Activated naive CD8-positive, alpha-beta T cell treated with anti-CD3 and anti-CD28 coated beads for 36 hours (primary cell): ENCODE data around the gene DCDC2B. TPM values are rescaled to one million over a fixed set of nuclear protein-coding genes. Genes with fewer than 3 reads are reported as not detected.
A peak's percentile ranks its signal among the peaks of the same experiment; 100 is the strongest.

Experiments
- DNase-seq: peaks from one replicate; pipeline ENCODE4 v3.0.0; 2021
- H3K27ac Mint-ChIP-seq: one replicate; pipeline ENCODE4 v1.8.0; 2022; ENCODE audit warnings: mild to moderate bottlenecking, moderate library complexity, mixed read lengths
- H3K27me3 Mint-ChIP-seq: one replicate; pipeline ENCODE4 v1.8.0; 2022; ENCODE audit warnings: mild to moderate bottlenecking, mixed read lengths
- H3K36me3 Mint-ChIP-seq: one replicate; pipeline ENCODE4 v1.8.0; 2021; ENCODE audit warnings: mild to moderate bottlenecking, mixed read lengths
- H3K4me1 Mint-ChIP-seq: one replicate; pipeline ENCODE4 v1.8.0; 2021; ENCODE audit warnings: mixed read lengths
- H3K4me3 Mint-ChIP-seq: one replicate; pipeline ENCODE4 v1.8.0; 2022; ENCODE audit warnings: mild to moderate bottlenecking, moderate library complexity, mixed read lengths
- H3K9me3 Mint-ChIP-seq: one replicate; pipeline ENCODE4 v1.8.0; 2022; ENCODE audit warnings: mixed read lengths
- total RNA-seq, 2 experiments: library from RNA; stranded (reverse); gene quantifications; one replicate each; pipeline ENCODE4 v1.2.3, GENCODE V29; 2021

The DCDC2B gene
- total RNA-seq, 2 experiments from 2014 or later, result not detected

DNA sequence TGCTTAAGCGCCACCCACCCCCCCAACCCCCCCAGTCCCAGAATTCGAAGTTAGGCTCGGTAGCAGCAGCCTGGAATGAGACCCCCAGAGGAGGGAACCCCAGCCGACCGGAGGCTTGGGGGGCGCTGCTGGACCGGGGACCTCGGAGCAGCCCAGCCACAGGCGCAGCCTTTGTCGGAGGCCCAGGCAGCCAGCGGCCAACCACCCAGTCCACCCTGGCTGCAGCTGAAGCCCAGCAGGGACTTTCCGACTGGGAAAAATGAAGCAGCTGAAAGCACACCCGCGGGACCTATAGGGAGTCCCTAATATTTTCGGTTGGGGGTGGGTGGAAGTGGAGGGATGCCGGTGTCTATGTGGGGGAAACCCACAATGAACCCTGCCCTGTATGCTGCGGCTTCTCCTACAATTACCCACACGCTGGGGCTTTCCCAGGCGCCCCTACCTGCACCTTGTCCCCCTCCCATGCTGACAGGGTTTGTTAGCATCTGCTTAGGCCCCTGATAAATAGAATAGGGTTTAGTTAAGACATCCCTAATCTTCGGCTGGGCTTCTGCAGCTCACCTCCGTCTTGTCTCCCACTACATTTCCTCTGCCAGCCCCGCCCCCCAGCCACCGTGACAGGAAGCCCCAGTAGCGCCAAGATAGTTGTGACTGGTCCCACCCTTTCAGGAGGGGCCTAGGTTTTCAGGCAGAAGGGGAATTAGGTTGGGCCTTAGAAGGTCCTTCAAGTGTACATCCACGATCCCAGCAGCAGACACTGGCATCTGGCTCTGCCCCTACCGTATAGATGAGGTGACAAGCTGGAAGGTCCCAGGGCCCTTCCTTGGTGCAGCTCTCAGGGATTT is 7.7 kb upstream of the DCDC2B start:
- peak overlapping the region; percentile 83 for H3K4me3 Mint-ChIP-seq
- H3K4me1 Mint-ChIP-seq, result peaks cover 42% of the 10 kb centered on the region
- peak; percentile 86 for DNase-seq
- no peaks in the 10 kb centered on the region for H3K9me3 Mint-ChIP-seq
- peaks cover 25% of the 10 kb centered on the region for H3K36me3 Mint-ChIP-seq
- H3K27me3 Mint-ChIP-seq, result no peaks in the 10 kb centered on the region
- H3K27ac Mint-ChIP-seq, result peak overlapping the region; percentile 94

DNA sequence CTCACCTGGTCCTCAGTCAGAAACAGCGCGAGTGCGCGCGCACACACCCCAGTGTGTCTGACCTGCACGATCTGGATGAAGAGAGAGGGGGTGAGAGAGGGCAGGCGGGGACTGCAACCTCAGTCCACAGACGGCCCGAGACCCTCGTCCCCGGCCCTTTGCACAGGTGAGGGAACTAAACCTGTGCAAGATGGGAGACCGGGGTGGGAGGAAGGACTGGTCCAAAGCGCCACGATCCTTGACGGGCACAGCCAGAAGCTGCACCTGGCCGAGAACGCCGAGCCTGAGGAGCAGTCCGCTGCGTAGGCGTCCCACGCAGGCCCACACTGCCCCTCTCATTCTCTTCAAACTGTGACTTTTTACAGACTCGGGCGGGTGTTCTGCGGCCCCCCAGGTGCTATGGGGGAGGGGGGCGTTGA is 3.9 kb upstream of the DCDC2B start:
- Mint-ChIP-seq H3K36me3 (peaks cover 19% of the 10 kb centered on the region), H3K4me3 (peak overlapping the region; percentile 92), H3K4me1 (peaks cover 32% of the 10 kb centered on the region), H3K27ac (peak overlapping the region; percentile 63), H3K27me3 (no peaks in the 10 kb centered on the region), H3K9me3 (no peaks in the 10 kb centered on the region)
- no peak for DNase-seq

DNA sequence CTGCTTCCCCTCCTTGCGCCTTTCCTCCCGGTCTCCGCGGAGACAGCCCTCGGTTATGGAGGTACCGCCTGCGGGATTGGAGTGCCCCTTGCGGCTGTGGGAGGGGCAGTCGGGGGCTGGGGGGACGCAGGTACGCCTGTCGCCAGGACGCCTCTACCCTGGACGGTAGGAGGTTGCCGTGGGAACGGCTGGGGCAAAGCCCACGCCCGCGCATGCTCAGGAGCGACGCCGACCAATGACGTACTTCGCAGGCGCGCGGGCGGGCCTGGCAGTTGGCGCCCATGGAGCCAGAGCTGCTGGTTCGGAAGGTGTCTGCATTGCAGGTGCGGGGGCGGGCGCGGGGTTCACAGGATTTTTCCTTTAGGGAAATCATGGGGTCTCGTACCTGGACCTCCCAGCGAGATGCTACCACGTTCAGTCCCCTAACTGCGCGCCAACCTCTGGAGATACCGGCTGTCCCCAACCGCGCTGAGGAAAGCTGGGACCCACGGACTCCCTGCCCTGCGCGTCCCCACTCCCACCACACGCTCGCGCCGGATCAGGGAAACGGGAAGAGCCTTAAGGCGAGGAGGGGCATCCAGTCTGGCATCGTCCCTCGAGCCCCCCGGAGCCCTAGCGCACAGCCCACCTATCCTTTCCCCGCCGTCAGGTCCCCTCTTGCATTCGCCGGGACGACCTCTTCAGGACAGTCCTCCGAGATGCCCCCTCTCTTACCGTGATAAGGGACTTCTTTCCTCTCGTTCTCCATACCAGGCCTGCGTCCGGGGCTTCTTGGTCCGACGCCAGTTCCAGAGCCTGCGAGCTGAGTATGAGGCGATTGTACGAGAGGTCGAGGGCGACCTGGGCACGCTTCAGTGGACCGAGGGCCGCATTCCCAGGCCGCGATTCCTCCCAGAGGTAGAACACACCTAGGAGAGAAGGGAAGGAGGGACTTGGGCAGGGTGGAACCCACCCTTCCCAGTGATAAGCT is 3.2 kb upstream of the DCDC2B start, which contains the start of gene IQCC:
TSS of gene IQCC (plus strand) at position 271 of the 970 bp plus-strand sequence. CDS start at position 282, 11 bp downstream.
- no peaks in the 10 kb centered on the region for H3K27me3 Mint-ChIP-seq
- peak; percentile 91 for DNase-seq
- peaks cover 19% of the 10 kb centered on the region for H3K36me3 Mint-ChIP-seq
- H3K4me3 Mint-ChIP-seq, result peak within 1 kb of the TSS; percentile 92
- H3K27ac Mint-ChIP-seq, result peak within 1 kb of the TSS; percentile 82
- H3K9me3 Mint-ChIP-seq, result no peaks in the 10 kb centered on the region
- peaks cover 29% of the 10 kb centered on the region for H3K4me1 Mint-ChIP-seq

DNA sequence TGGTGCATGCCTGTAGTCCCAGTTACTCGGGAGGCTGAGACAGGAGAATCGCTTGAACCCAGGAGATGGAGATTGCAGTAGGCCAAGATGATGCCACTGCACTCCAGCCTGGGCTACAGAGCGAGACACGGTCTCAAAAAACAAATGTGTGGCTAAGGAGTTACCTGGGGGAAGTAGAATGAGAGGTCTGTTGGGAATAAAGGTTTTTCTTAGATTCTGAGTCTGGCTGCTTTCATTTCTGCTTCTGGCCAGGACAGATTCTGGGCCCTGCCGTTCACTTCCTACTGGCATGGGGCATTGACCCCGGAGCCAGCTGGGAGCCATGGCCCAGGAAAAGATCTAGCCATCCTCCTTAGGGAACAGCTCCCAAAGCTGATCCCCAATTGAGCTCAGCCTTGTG is 420 bp upstream of the DCDC2B start:
- H3K4me1 Mint-ChIP-seq, result peaks cover 13% of the 10 kb centered on the region
- no peak overlapping the region for H3K4me3 Mint-ChIP-seq
- DNase-seq, result no peak
- no peaks in the 10 kb centered on the region for H3K9me3 Mint-ChIP-seq
- H3K27ac Mint-ChIP-seq, result peak overlapping the region; percentile 29
- H3K27me3 Mint-ChIP-seq, result no peaks in the 10 kb centered on the region
- peaks cover 15% of the 10 kb centered on the region for H3K36me3 Mint-ChIP-seq

DNA sequence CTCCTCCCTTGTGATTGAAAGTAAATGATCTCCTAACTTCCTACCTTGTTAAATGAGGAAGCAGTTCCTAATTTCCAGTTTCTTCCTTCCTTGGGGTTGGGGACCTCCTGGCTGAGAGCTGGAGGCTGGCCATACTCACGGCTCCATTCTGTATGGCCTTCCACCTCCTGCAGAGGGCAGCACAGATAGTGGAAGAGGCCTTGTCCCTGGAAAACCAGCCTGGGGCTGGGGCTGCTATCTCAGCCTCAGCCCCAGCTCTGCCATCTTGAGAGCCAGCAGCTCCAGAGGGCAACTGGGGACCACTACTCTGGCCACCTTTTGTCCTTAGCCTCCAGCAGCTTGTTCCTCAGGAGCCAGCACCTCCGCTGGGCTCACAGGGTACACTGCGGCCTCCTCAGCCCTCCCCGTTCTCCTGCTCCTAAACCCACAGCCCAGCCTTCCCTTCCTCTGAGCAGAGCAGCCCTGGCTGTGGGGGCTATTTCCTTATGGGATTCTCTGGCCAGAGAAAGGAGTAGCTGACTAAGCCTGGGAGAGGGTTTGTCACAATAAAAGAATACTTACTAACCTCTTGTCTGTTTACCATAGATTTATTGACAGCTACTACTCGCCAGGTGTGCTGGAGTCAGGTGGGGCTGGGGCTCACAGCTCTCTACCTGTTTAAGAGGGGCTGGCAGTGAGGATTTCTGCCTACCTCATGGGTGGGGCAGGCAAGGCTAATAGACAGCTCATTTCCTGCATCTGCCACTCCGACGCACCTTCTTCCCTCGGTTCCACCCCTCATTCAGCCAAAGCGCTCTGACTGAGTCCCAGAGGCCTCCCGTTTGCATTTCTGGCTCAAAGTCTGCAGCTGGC is 7.0 kb downstream of the DCDC2B start:
- Mint-ChIP-seq H3K4me3 (no peak overlapping the region), H3K27ac (no peak overlapping the region), H3K36me3 (peaks cover 1% of the 10 kb centered on the region), H3K9me3 (no peaks in the 10 kb centered on the region), H3K27me3 (no peaks in the 10 kb centered on the region), H3K4me1 (peaks cover 9% of the 10 kb centered on the region)
- DNase-seq, result peak; percentile 44

DNA sequence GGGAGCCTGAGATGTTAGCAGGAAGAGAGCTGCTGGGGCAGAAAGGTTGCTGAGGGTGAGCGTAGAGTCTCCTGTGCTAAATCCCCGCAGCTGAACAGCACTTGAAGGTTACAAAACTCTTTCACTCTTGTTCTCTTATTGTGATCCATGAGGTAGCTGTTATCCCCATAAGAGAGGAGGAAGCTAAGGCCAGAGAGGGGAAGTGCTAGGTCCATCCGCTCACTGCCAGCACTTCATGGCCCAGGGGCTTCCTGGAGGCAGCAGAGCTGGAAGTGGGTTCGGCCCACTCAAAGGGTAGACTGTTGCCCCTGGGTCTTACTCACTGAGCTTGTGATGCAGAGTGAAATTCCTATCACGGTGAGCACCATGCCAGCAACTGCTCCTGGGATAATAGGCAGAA is 7.7 kb downstream of the DCDC2B start:
- Mint-ChIP-seq H3K9me3 (no peaks in the 10 kb centered on the region), H3K36me3 (peaks cover 1% of the 10 kb centered on the region), H3K27ac (no peak overlapping the region), H3K4me3 (no peak overlapping the region), H3K27me3 (no peaks in the 10 kb centered on the region), H3K4me1 (peaks cover 16% of the 10 kb centered on the region)
- DNase-seq, result no peak

DNA sequence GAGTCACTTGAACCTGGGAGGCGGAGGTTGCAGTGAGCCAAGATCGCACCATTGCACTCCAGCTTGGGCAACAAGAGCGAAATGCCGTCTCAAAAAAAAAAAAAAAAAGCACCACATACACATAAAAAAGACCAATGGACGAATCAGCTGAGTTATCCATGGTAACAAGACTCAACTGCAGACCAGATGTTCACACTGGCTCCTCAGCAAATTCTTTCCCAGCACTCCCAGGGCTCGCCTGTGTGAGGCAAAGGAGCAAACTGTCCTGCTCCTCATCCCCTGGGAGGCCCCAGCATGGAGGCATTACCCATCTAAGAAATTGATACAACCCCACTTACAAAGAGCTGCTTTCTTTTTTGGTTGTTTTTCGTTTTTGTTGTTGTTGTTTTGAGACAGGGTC is 10.1 kb downstream of the DCDC2B start:
- H3K4me1 Mint-ChIP-seq, result peaks cover 26% of the 10 kb centered on the region

DNA sequence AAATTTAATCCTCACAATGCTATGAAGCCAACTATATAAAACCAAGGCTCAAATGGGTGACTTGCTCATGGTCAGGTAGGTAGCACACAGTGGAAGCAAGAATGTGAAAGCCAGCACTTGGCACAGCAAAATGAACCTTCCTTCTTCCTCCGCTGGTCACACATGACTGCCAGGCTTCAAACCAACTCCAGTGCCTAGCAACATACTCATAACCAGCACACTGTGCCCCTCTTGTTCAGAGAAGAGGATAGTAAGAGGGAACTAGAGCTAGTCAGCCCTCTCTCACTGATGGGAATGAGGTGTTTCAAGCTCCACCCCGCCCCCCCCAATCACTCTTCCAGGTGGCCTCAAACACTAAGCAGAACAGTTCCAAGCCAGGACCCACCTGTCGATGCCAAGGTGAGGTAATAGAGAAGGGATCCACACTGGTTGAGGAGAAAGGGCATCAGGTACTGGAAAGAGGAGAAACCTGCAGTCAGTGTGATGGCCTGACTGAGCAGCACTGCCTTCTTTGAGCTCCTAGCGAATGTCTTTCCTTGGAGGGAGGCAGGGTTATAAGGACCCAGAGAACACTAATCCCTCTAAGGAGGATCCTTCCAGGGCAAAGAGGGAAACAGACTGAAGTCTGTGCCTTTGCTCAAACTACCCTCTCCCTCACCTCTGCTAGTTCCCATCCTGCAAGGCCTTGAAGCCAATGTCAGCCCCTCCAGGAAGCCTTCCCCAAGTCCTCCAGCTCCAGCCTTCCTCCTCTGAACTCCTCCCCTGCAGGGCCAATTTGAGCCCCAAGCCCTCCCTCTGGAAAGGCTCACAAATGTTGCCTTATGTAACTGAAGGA is 12.1 kb downstream of the DCDC2B start:
- Mint-ChIP-seq H3K4me1 (peaks cover 30% of the 10 kb centered on the region), H3K27me3 (no peaks in the 10 kb centered on the region), H3K27ac (peak overlapping the region; percentile 96), H3K4me3 (peak overlapping the region; percentile 93), H3K9me3 (no peaks in the 10 kb centered on the region), H3K36me3 (peaks cover 22% of the 10 kb centered on the region)
- DNase-seq, result no peak

More for the DNA sequence above, 10.1 kb downstream of the DCDC2B start:
- DNase-seq, result no peak
- Mint-ChIP-seq H3K27ac (no peak overlapping the region), H3K4me3 (no peak overlapping the region), H3K36me3 (peaks cover 15% of the 10 kb centered on the region), H3K9me3 (no peaks in the 10 kb centered on the region), H3K27me3 (no peaks in the 10 kb centered on the region)

DNA sequence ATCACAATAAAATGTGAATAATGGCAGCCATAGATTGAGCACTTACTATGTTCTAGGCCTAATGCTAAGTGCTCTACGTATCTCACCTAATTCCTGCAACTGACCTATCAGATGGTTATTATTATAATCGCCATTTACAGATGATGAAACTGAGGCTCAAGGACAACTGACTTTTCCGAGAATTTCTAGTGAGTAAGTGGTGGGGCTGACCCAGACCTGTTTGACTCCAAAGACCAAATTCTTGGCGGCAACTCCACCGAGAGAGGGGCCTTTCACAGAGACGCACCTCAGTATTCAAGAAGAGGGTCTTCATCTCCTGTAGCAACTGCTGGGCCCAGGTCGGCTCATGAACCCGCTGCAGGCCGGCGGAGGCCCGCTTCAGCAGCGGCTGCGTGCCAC is 12.7 kb downstream of the DCDC2B start:
- Mint-ChIP-seq H3K4me3 (peak overlapping the region; percentile 93), H3K4me1 (peaks cover 32% of the 10 kb centered on the region), H3K9me3 (no peaks in the 10 kb centered on the region), H3K27ac (peak overlapping the region; percentile 96), H3K27me3 (no peaks in the 10 kb centered on the region), H3K36me3 (peaks cover 23% of the 10 kb centered on the region)
- no peak for DNase-seq

DNA sequence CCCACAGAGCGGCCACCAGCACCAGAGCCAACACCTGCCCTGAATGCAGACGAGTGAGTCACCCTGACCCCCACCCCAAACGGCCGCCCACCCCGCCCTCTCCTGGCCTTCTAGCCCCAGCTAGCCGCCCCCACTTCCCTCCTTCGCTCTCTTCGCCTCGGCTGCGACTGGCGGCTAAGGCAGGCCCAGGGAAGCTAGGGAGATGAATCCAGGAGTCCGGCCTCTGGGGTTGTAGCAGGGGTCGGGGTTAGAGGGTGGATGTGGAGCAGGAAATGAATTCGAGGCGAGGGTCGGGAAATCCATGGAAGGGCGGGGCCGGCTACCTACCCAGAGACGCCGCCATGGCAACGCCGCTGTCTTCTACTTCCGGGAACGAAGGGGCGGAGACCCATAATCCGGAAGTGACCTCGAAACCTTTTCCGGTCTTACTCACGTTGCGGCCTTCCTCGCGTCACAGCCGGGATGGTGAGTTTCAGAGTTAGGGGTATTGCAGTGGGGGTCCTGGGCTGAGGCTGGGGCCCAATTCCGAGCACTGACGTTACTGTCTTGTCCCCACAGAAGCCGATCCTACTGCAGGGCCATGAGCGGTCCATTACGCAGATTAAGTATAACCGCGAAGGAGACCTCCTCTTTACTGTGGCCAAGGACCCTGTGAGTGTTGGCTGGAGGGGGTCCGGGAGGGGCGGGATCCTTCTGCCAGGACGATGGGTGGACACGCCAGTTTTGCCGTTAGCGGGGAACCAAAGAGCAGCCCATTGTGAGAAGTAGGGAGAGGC is 13.3 kb downstream of the DCDC2B start, which contains the start of the genes EIF3I and TMEM234:
TSS of gene EIF3I (plus strand) at position 428 of the 776 bp plus-strand sequence. CDS start at position 463, 35 bp downstream.
TSS of gene TMEM234 (minus strand) at position 374 of the 776 bp plus-strand sequence. CDS start at position 343, 31 bp downstream.
- Mint-ChIP-seq H3K27ac (peak within 1 kb of the TSS; percentile 96), H3K36me3 (peaks cover 23% of the 10 kb centered on the region), H3K4me1 (peaks cover 32% of the 10 kb centered on the region), H3K27me3 (no peaks in the 10 kb centered on the region), H3K9me3 (no peaks in the 10 kb centered on the region), H3K4me3 (peak within 1 kb of the TSS; percentile 93)
- DNase-seq, result peak; percentile 88

DNA sequence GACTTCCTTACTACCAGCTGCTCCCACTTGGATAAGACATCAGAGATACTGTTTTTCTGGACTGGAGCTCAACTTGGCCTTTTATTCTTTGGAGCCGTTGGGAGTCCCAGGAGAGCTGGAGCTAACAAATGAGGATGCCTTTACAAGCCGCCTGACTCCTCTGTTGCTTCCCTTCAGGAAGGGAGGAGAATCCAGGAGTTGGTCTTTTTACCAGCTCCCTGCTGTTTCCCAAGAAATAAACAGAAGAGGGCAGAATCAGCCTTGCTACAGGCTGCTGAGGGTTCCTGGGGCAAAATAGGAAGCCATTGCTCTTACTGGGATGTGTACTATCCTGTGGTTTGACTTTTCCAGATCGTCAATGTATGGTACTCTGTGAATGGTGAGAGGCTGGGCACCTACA is 14.8 kb downstream of the DCDC2B start:
- peaks cover 38% of the 10 kb centered on the region for H3K4me1 Mint-ChIP-seq
- peak overlapping the region; percentile 96 for H3K27ac Mint-ChIP-seq
- H3K4me3 Mint-ChIP-seq, result peak overlapping the region; percentile 93
- H3K27me3 Mint-ChIP-seq, result no peaks in the 10 kb centered on the region
- H3K9me3 Mint-ChIP-seq, result no peaks in the 10 kb centered on the region
- DNase-seq, result no peak
- H3K36me3 Mint-ChIP-seq, result peaks cover 28% of the 10 kb centered on the region

DNA sequence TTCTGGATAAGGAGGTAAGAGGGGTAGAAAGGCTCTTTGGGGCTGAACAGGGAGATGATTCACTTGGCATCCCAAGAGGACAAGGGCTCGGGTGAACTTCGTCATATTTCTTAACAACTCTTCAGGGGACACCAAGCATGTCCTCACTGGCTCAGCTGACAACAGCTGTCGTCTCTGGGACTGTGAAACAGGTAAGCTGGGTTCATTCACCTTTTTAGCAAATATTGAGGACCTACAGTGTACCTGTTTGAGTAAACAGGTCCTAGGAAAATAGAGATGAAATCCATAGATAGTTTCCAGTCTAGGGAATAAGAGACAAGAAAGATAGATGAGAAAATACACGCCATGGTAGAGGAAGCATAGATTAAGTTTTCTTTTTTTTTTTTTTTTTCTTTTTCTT is 15.4 kb downstream of the DCDC2B start:
- Mint-ChIP-seq H3K4me3 (peak overlapping the region; percentile 93), H3K4me1 (peaks cover 40% of the 10 kb centered on the region)

DNA sequence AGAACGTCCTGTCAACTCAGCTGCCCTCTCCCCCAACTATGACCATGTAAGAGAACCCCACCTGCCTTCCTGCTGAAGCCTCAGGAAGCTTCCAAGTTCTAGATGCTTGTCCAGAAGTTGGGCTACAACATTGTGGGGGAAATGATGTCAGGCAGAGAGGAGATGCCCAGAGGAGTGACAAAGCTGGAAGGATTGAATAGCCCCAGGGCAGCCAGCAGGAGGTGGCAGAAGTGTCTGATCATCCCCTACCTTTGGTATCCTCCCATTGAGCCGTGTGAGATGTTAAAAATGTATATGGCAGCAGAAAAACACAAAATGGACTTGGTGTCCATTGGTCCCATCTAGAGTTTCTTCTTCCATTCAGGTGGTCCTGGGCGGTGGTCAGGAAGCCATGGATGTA is 19.9 kb downstream of the DCDC2B start:
- Mint-ChIP-seq H3K27ac (no peak overlapping the region), H3K36me3 (peaks cover 27% of the 10 kb centered on the region), H3K9me3 (no peaks in the 10 kb centered on the region), H3K4me1 (peaks cover 16% of the 10 kb centered on the region), H3K4me3 (no peak overlapping the region), H3K27me3 (no peaks in the 10 kb centered on the region)
- no peak for DNase-seq

More for the DNA sequence above, 15.4 kb downstream of the DCDC2B start:
- peak overlapping the region; percentile 62 for H3K27ac Mint-ChIP-seq
- no peak for DNase-seq
- H3K27me3 Mint-ChIP-seq, result no peaks in the 10 kb centered on the region
- H3K9me3 Mint-ChIP-seq, result no peaks in the 10 kb centered on the region
- H3K36me3 Mint-ChIP-seq, result peaks cover 33% of the 10 kb centered on the region
